Stomach (tissue), 4 donors: ENCODE data around the gene WBP2.

Experiments used
- CTCF ChIP-seq, 7 experiments: fragments of 450-650 bp in 4 of 7; fragments of 200-600 bp in 3 of 7; sonication (generic) in 3 of 7; IDR thresholded peaks; one replicate each; pipeline ENCODE4 v1.5.1; 2016 to 2019; ENCODE audit warnings: antibody characterized with exemption in 7 of 7, control low read depth in 2 of 7, mild to moderate bottlenecking in 1 of 7
- POLR2A ChIP-seq, 4 donors: fragments of 450-650 bp; IDR thresholded peaks; one replicate each; pipeline ENCODE4 v1.6.1; 2016; ENCODE audit warnings: antibody characterized with exemption in 4 of 4, control low read depth in 2 of 4, mild to moderate bottlenecking in 1 of 4, moderate library complexity in 1 of 4
- POLR2AphosphoS5 ChIP-seq, 3 donors: sonication (generic); formaldehyde crosslinking; IDR thresholded peaks; one replicate each; pipeline ENCODE4 v1.6.1; 2016; ENCODE audit warnings: antibody characterized with exemption in 3 of 3

GRCh38 chr17:75832164-75832651, 22.9 kb downstream of the WBP2 start:
- TF ChIP-seq CTCF (IDR thresholded peaks at IDR 0.05) (no peak), POLR2A (IDR thresholded peaks at IDR 0.05) (no peak), POLR2AphosphoS5 (IDR thresholded peaks at IDR 0.05) (no peak)
